Neural progenitor cell (in vitro differentiated cells): Measurements from ENCODE around the gene LRRC7. TPM values are rescaled to one million over a fixed set of nuclear protein-coding genes. Genes with fewer than 3 reads are reported as not detected.

Source experiments
- DNase-seq: peaks from one replicate; pipeline ENCODE4 v3.0.0-alpha.2; 2016; ENCODE audit warnings: low spot score
- H2AFZ ChIP-seq: fragments of 200-600 bp; sonication (generic); replicated peaks from 2 replicates; pipeline ENCODE4 v1.6.1; 2016; ENCODE audit warnings: antibody characterized with exemption
- H3F3A ChIP-seq: fragments of 200-600 bp; sonication (generic); 2 replicates; pipeline ENCODE4 v1.6.1; 2016; ENCODE audit warnings: antibody characterized with exemption, low read depth
- H3K27ac ChIP-seq: fragments of 200-600 bp; sonication (generic); 2 replicates; pipeline ENCODE4 v1.5.1; 2016; ENCODE audit warnings: mild to moderate bottlenecking
- H3K27me3 ChIP-seq: fragments of 200-600 bp; sonication (generic); 2 replicates; pipeline ENCODE4 v1.6.1; 2016; ENCODE audit warnings: mild to moderate bottlenecking, moderate library complexity
- H3K36me3 ChIP-seq: fragments of 200-600 bp; sonication (generic); 2 replicates; pipeline ENCODE4 v1.5.1; 2016
- H3K4me1 ChIP-seq: fragments of 200-600 bp; sonication (generic); 2 replicates; pipeline ENCODE4 v1.6.1; 2016; ENCODE audit warnings: mixed run types
- H3K4me2 ChIP-seq: fragments of 200-600 bp; sonication (generic); 2 replicates; pipeline ENCODE4 v1.6.1; 2016
- H3K4me3 ChIP-seq: fragments of 200-600 bp; sonication (generic); 2 replicates; pipeline ENCODE4 v1.5.1; 2016
- H3K79me2 ChIP-seq: fragments of 200-600 bp; sonication (generic); 2 replicates; pipeline ENCODE4 v1.6.1; 2016; ENCODE audit warnings: low read depth
- H3K9ac ChIP-seq: fragments of 200-600 bp; sonication (generic); 2 replicates; pipeline ENCODE4 v1.6.1; 2016
- H3K9me3 ChIP-seq: fragments of 200-600 bp; sonication (generic); 2 replicates; pipeline ENCODE4 v1.5.1; 2016; ENCODE audit warnings: low read depth
- H4K20me1 ChIP-seq: fragments of 200-600 bp; sonication (generic); 2 replicates; pipeline ENCODE4 v1.6.1; 2016; ENCODE audit warnings: low read depth
- H3K27ac Mint-ChIP-seq: 3 replicates; pipeline ENCODE4 v1.8.0; 2021; ENCODE audit warnings: mixed read lengths
- H3K27me3 Mint-ChIP-seq: 2 replicates; pipeline ENCODE4 v1.8.0; 2022; ENCODE audit warnings: low read depth, mild to moderate bottlenecking, inconsistent platforms, moderate library complexity, mixed read lengths; ENCODE audit not compliant: insufficient read depth
- H3K36me3 Mint-ChIP-seq: 3 replicates; pipeline ENCODE4 v1.8.0; 2021; ENCODE audit warnings: mixed read lengths
- H3K4me1 Mint-ChIP-seq: 3 replicates; pipeline ENCODE4 v1.8.0; 2021; ENCODE audit warnings: mixed read lengths
- H3K4me3 Mint-ChIP-seq: 3 replicates; pipeline ENCODE4 v1.8.0; 2021; ENCODE audit warnings: mild to moderate bottlenecking, moderate library complexity, mixed read lengths
- H3K9me3 Mint-ChIP-seq: 3 replicates; pipeline ENCODE4 v1.8.0; 2020; ENCODE audit warnings: mixed read lengths
- EZH2 ChIP-seq: fragments of 200-600 bp; sonication (generic); IDR thresholded peaks from 2 replicates; pipeline ENCODE4 v1.6.1; 2017; ENCODE audit warnings: antibody characterized with exemption, mild to moderate bottlenecking, moderate library complexity
- EZH2phosphoT487 ChIP-seq: fragments of 200-600 bp; sonication (generic); IDR thresholded peaks from 2 replicates; pipeline ENCODE4 v1.6.1; 2017; ENCODE audit warnings: antibody characterized with exemption
- total RNA-seq: library from RNA; depleted of rRNA; stranded (reverse); fragments of >200 nt; gene quantifications from 2 replicates; pipeline ENCODE4 v1.2.3, GENCODE V29; 2015; ENCODE audit warnings: low replicate concordance
- TF ChIP-seq, protein P1 (sequence below): fragments of 200-600 bp; sonication (generic); IDR thresholded peaks from 2 replicates; pipeline ENCODE4 v1.5.1; 2017; ENCODE audit warnings: antibody characterized with exemption, mild to moderate bottlenecking

LRRC7 gene
- total RNA-seq, 1 donor from 2014 or later, result not detected

- no peaks in the 10 kb centered on the region for H3K79me2 ChIP-seq
- no peak overlapping the region for H3K4me3 ChIP-seq
- DNase-seq, result peak; percentile 18
- no peaks in the 10 kb centered on the region for H3K36me3 ChIP-seq
- H3F3A ChIP-seq, result no peaks in the 10 kb centered on the region
- no peaks in the 10 kb centered on the region for H4K20me1 ChIP-seq
- Mint-ChIP-seq H3K4me3 (no peak overlapping the region), H3K27me3 (peaks cover 4% of the 10 kb centered on the region), H3K27ac (no peak overlapping the region), H3K36me3 (no peaks in the 10 kb centered on the region), H3K4me1 (peaks cover 26% of the 10 kb centered on the region), H3K9me3 (no peaks in the 10 kb centered on the region)
- no peak overlapping the region for H2AFZ ChIP-seq
- H3K27me3 ChIP-seq, result no peaks in the 10 kb centered on the region
- TF ChIP-seq EZH2 (no peak), EZH2phosphoT487 (no peak)
- TF ChIP-seq, protein P1, sequence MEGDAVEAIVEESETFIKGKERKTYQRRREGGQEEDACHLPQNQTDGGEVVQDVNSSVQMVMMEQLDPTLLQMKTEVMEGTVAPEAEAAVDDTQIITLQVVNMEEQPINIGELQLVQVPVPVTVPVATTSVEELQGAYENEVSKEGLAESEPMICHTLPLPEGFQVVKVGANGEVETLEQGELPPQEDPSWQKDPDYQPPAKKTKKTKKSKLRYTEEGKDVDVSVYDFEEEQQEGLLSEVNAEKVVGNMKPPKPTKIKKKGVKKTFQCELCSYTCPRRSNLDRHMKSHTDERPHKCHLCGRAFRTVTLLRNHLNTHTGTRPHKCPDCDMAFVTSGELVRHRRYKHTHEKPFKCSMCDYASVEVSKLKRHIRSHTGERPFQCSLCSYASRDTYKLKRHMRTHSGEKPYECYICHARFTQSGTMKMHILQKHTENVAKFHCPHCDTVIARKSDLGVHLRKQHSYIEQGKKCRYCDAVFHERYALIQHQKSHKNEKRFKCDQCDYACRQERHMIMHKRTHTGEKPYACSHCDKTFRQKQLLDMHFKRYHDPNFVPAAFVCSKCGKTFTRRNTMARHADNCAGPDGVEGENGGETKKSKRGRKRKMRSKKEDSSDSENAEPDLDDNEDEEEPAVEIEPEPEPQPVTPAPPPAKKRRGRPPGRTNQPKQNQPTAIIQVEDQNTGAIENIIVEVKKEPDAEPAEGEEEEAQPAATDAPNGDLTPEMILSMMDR, result no peak
- H3K27ac ChIP-seq, result no peak overlapping the region
- no peak overlapping the region for H3K9ac ChIP-seq
- H3K4me2 ChIP-seq, result no peak overlapping the region
- H3K4me1 ChIP-seq, result no peaks in the 10 kb centered on the region
- no peaks in the 10 kb centered on the region for H3K9me3 ChIP-seq
Observed at GRCh38 chr1:70134148-70134547, 566.4 kb downstream of the LRRC7 start.

DNA sequence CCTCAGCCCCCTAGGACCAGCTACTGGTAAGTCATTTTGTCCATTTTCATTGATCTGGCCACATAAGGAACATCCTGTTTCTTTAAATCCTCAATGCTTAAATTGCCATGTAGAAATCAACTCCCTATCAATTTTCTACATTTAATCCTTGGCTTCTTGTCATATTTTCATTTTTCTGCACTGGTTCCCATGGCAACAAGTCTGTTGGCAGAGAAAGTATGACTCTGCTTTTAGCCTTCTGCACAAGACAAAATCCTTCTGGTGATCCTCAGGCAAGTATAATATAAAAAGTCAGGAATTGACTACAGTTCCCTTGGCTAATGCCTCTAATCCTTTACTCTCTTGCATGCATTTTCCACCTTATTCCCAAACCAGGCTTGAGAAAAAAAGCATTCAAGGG, 572.6 kb downstream of the LRRC7 start:
- DNase-seq, result no peak
- no peak overlapping the region for H2AFZ ChIP-seq
- H3K27me3 Mint-ChIP-seq, result no peaks in the 10 kb centered on the region
- H3K27me3 ChIP-seq, result no peaks in the 10 kb centered on the region
- peaks cover 6% of the 10 kb centered on the region for H3F3A ChIP-seq
- no peaks in the 10 kb centered on the region for H3K79me2 ChIP-seq
- no peaks in the 10 kb centered on the region for H3K9me3 Mint-ChIP-seq
- H3K4me3 ChIP-seq, result no peak overlapping the region
- H3K9me3 ChIP-seq, result no peaks in the 10 kb centered on the region
- H3K36me3 Mint-ChIP-seq, result no peaks in the 10 kb centered on the region
- H3K27ac ChIP-seq, result no peak overlapping the region
- H3K36me3 ChIP-seq, result no peaks in the 10 kb centered on the region
- H3K4me2 ChIP-seq, result no peak overlapping the region
- peaks cover 4% of the 10 kb centered on the region for H4K20me1 ChIP-seq
- no peak overlapping the region for H3K4me3 Mint-ChIP-seq
- no peak overlapping the region for H3K9ac ChIP-seq
- peaks cover 37% of the 10 kb centered on the region for H3K4me1 Mint-ChIP-seq
- H3K4me1 ChIP-seq, result peaks cover 11% of the 10 kb centered on the region
- TF ChIP-seq EZH2, result no peak
- TF ChIP-seq, protein P1, result no peak
- no peak overlapping the region for H3K27ac Mint-ChIP-seq

GRCh38 chr1:70140894-70141293, 573.2 kb downstream of the LRRC7 start:
- Histone ChIP-seq H2AFZ (no peak overlapping the region), H3K79me2 (no peaks in the 10 kb centered on the region), H3K4me1 (peaks cover 11% of the 10 kb centered on the region), H3K4me2 (peak overlapping the region; percentile 10), H3K27me3 (no peaks in the 10 kb centered on the region), H3K4me3 (no peak overlapping the region), H3F3A (peaks cover 6% of the 10 kb centered on the region), H3K9ac (no peak overlapping the region), H3K27ac (no peak overlapping the region), H3K9me3 (no peaks in the 10 kb centered on the region), H3K36me3 (no peaks in the 10 kb centered on the region), H4K20me1 (peaks cover 4% of the 10 kb centered on the region)
- Mint-ChIP-seq H3K4me3 (no peak overlapping the region), H3K36me3 (no peaks in the 10 kb centered on the region), H3K27me3 (no peaks in the 10 kb centered on the region), H3K4me1 (peaks cover 37% of the 10 kb centered on the region), H3K9me3 (no peaks in the 10 kb centered on the region), H3K27ac (no peak overlapping the region)
- TF ChIP-seq EZH2phosphoT487 (peak; percentile 72), EZH2 (no peak)
- peak; percentile 59 for DNase-seq

DNA sequence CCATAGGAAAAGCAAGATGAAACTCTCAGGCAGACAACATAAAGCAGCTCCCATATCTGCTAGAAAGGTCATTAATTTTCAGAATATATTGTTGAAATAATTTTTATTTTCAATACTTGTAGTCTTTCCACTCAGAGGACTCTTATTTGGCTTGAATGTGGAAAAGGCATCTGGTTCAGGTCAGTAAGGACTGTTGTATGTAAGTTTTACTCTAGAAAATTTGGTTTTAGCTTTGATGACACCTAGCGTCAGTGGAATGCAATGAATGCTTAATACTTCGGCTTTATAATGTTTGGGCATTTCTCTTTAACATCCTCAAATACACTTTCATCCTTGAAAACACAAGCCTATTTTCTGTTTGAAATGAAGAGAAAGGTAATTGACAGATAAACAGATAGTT, 574.4 kb downstream of the LRRC7 start:
- H3K27me3 Mint-ChIP-seq, result no peaks in the 10 kb centered on the region
- peaks cover 34% of the 10 kb centered on the region for H3K4me1 Mint-ChIP-seq
- H3K4me3 Mint-ChIP-seq, result no peak overlapping the region
- Histone ChIP-seq H2AFZ (no peak overlapping the region), H3K27ac (no peak overlapping the region), H3K9me3 (no peaks in the 10 kb centered on the region), H3K27me3 (no peaks in the 10 kb centered on the region), H3K4me2 (no peak overlapping the region), H3K79me2 (no peaks in the 10 kb centered on the region), H3K4me3 (no peak overlapping the region), H3F3A (peaks cover 6% of the 10 kb centered on the region), H3K9ac (no peak overlapping the region), H3K36me3 (no peaks in the 10 kb centered on the region), H3K4me1 (peaks cover 11% of the 10 kb centered on the region), H4K20me1 (peaks cover 4% of the 10 kb centered on the region)
- H3K9me3 Mint-ChIP-seq, result no peaks in the 10 kb centered on the region
- no peak for DNase-seq
- H3K27ac Mint-ChIP-seq, result no peak overlapping the region
- no peak for TF ChIP-seq EZH2
- TF ChIP-seq, protein P1, result peak; percentile 33
- H3K36me3 Mint-ChIP-seq, result no peaks in the 10 kb centered on the region
